ENCODE measurements around the gene PLPP3. TPM values are rescaled to one million over a fixed set of nuclear protein-coding genes. Genes with fewer than 3 reads are reported as not detected.

The PLPP3 gene
- total RNA-seq, 1 donor from 2014 or later, result 101 TPM

GRCh38 chr1:56547473-56547872 lies 31.9 kb downstream of the PLPP3 start:
- no peak for DNase-seq
- H3K27me3 ChIP-seq (ENCODE audit: low read depth), result no peaks in the 10 kb centered on the region
- H3K9me3 ChIP-seq (replicated peaks), result no peaks in the 10 kb centered on the region
- H3K27ac ChIP-seq (replicated peaks), result peak overlapping the region; percentile 86
- no peaks in the 10 kb centered on the region for H3K36me3 ChIP-seq
- TF ChIP-seq CTCF (IDR thresholded peaks at IDR 0.05; ENCODE audit: borderline replicate concordance), result no peak
- intact Hi-C loops (cut with micrococcal nuclease), result no loop called here
- H3K4me3 ChIP-seq, result no peak overlapping the region
- H3K4me1 ChIP-seq, result peaks cover 100% of the 10 kb centered on the region

GRCh38 chr1:56545711-56546110 lies 33.7 kb downstream of the PLPP3 start:
- Histone ChIP-seq H3K4me1 (peaks cover 100% of the 10 kb centered on the region), H3K27me3 (ENCODE audit: low read depth) (no peaks in the 10 kb centered on the region), H3K4me3 (peak overlapping the region; percentile 12), H3K9me3 (replicated peaks) (no peaks in the 10 kb centered on the region), H3K36me3 (no peaks in the 10 kb centered on the region), H3K27ac (replicated peaks) (peak overlapping the region; percentile 86)
- intact Hi-C loops (cut with micrococcal nuclease), result no loop called here
- DNase-seq, result peak; percentile 60
- no peak for TF ChIP-seq CTCF (IDR thresholded peaks at IDR 0.05; ENCODE audit: borderline replicate concordance)

- peaks cover 100% of the 10 kb centered on the region for H3K4me1 ChIP-seq
- H3K4me3 ChIP-seq, result no peak overlapping the region
- no peaks in the 10 kb centered on the region for H3K27me3 ChIP-seq (ENCODE audit: low read depth)
- no peaks in the 10 kb centered on the region for H3K36me3 ChIP-seq
- no peak for DNase-seq
- intact Hi-C loops (cut with micrococcal nuclease), result no loop called here
- peak overlapping the region; percentile 86 for H3K27ac ChIP-seq (replicated peaks)
- H3K9me3 ChIP-seq (replicated peaks), result no peaks in the 10 kb centered on the region
- TF ChIP-seq CTCF (IDR thresholded peaks at IDR 0.05; ENCODE audit: borderline replicate concordance), result no peak
These were observed 35.4 kb downstream of the PLPP3 start for GRCh38 chr1:56543783-56544612.

- no peak for TF ChIP-seq CTCF (IDR thresholded peaks at IDR 0.05; ENCODE audit: borderline replicate concordance)
- no peak for DNase-seq
- no peaks in the 10 kb centered on the region for H3K36me3 ChIP-seq
- no peaks in the 10 kb centered on the region for H3K9me3 ChIP-seq (replicated peaks)
- H3K27ac ChIP-seq (replicated peaks), result peak overlapping the region; percentile 86
- H3K4me3 ChIP-seq, result no peak overlapping the region
- H3K27me3 ChIP-seq (ENCODE audit: low read depth), result no peaks in the 10 kb centered on the region
- intact Hi-C loops (cut with micrococcal nuclease), result no loop called here
- H3K4me1 ChIP-seq, result peaks cover 100% of the 10 kb centered on the region
These were observed 36.7 kb downstream of the PLPP3 start for GRCh38 chr1:56542651-56543050.

GRCh38 chr1:56541408-56541807 lies 38.0 kb downstream of the PLPP3 start:
- Histone ChIP-seq H3K9me3 (replicated peaks) (no peaks in the 10 kb centered on the region), H3K27ac (replicated peaks) (peak overlapping the region; percentile 82), H3K27me3 (ENCODE audit: low read depth) (no peaks in the 10 kb centered on the region), H3K36me3 (peaks cover 6% of the 10 kb centered on the region), H3K4me3 (no peak overlapping the region), H3K4me1 (peaks cover 100% of the 10 kb centered on the region)
- DNase-seq, result no peak
- intact Hi-C loops (cut with micrococcal nuclease), result no loop called here
- TF ChIP-seq CTCF (IDR thresholded peaks at IDR 0.05; ENCODE audit: borderline replicate concordance), result no peak

Data from left ventricle myocardium inferior (tissue), 1 donor.